Astrocyte of the cerebellum (primary cell): Measurements from ENCODE around the gene MXD1.
A peak's percentile ranks its signal among the peaks of the same experiment; 100 is the strongest.

Experiments used
- DNase-seq: peaks from one replicate; pipeline ENCODE4 v3.0.0-alpha.2; 2011; ENCODE audit warnings: low read depth
- H3K4me3 ChIP-seq: 2 replicates; pipeline ENCODE4 v1.5.1; 2011; ENCODE audit warnings: mild to moderate bottlenecking, low read depth, low read length, moderate library complexity
- CTCF ChIP-seq: IDR thresholded peaks from 2 replicates; pipeline ENCODE4 v1.5.1; 2012; ENCODE audit warnings: low read length, low read depth, moderate library complexity, mild to moderate bottlenecking; ENCODE audit errors: missing control alignments
- in situ Hi-C: cut with HindIII; loops from 2 replicates; pipeline ENCODE4 v1.10.0; 2017; ENCODE audit warnings: low sequenced_read_pairs

Gene MXD1

GRCh38 chr2:69902213-69902922, 12.5 kb upstream of the MXD1 start:
- H3K4me3 ChIP-seq, result no peak overlapping the region
- no peak for DNase-seq
- in situ Hi-C loops, result no loop called here
- TF ChIP-seq CTCF, result no peak

- no peak for TF ChIP-seq CTCF
- no peak for DNase-seq
- H3K4me3 ChIP-seq, result no peak overlapping the region
- in situ Hi-C loops, result loop anchor here (5.0 kb wide), 1 partner anchor 310 kb away; no protein-coding TSS in a partner anchor
Observed at GRCh38 chr2:69907216-69907615, 7.7 kb upstream of the MXD1 start.

GRCh38 chr2:69911985-69912563, 2.8 kb upstream of the MXD1 start:
- in situ Hi-C loops, result no loop called here

GRCh38 chr2:69914164-69914949, 552 bp upstream of the MXD1 start:
- no peak for TF ChIP-seq CTCF
- in situ Hi-C loops, result no loop called here
- H3K4me3 ChIP-seq, result peak overlapping the region; percentile 78
- DNase-seq, result peak; percentile 100

More at GRCh38 chr2:69911985-69912563, 2.8 kb upstream of the MXD1 start:
- no peak for TF ChIP-seq CTCF
- DNase-seq, result peak; percentile 47
- H3K4me3 ChIP-seq, result no peak overlapping the region

- no peak for DNase-seq
- in situ Hi-C loops, result loop anchor here (5.0 kb wide), 1 partner anchor 171 kb away; the partner anchor contains the start of gene PCBP1
- peak overlapping the region; percentile 78 for H3K4me3 ChIP-seq
- TF ChIP-seq CTCF, result no peak
Observed at GRCh38 chr2:69916106-69916505, 1.2 kb downstream of the MXD1 start.

- in situ Hi-C loops, result loop anchor here (5.0 kb wide), 1 partner anchor 169 kb away; the partner anchor contains the start of gene PCBP1
- DNase-seq, result peak; percentile 60
- no peak overlapping the region for H3K4me3 ChIP-seq
Observed at GRCh38 chr2:69917852-69918251, 2.9 kb downstream of the MXD1 start.

More at GRCh38 chr2:69917852-69918251, 2.9 kb downstream of the MXD1 start:
- no peak for TF ChIP-seq CTCF
